ENCODE results near the gene RCHY1. TPM values are rescaled to one million over a fixed set of nuclear protein-coding genes. Genes with fewer than 3 reads are reported as not detected.
A peak's percentile ranks its signal among the peaks of the same experiment; 100 is the strongest.
"Not testable (repeated sequence)": the region's sequence is repeated elsewhere in the genome, so short reads cannot be mapped to it uniquely, and the experiment has no call there.

The RCHY1 gene
- total and polyA plus RNA-seq, 2 experiments from 2014 or later = 16.9 to 23.6 TPM

- Histone ChIP-seq H2AFZ (no peak overlapping the region), H4K20me1 (ENCODE audit: insufficient read depth) (no peaks in the 10 kb centered on the region), H3K9me3 (ENCODE audit: low read depth) (no peaks in the 10 kb centered on the region), H3K4me1 (ENCODE audit: insufficient read depth) (peaks cover 30% of the 10 kb centered on the region), H3K4me3 (no peak overlapping the region), H3K27ac (no peak overlapping the region), H3K4me2 (ENCODE audit: unreplicated experiment) (no peak overlapping the region), H3K27me3 (replicated peaks; ENCODE audit: insufficient read depth) (no peaks in the 10 kb centered on the region), H3F3A (ENCODE audit: insufficient read depth) (peaks cover 27% of the 10 kb centered on the region), H3K9me2 (ENCODE audit: insufficient read depth) (no peaks in the 10 kb centered on the region), H3K9ac (no peak overlapping the region), H3K36me3 (ENCODE audit: low read depth) (no peaks in the 10 kb centered on the region), H3K79me2 (ENCODE audit: insufficient read depth) (no peaks in the 10 kb centered on the region)
- TF ChIP-seq EZH2phosphoT487 (IDR thresholded peaks at IDR 0.05; ENCODE audit: insufficient read depth, low read depth) = no peak
- no peak for TF ChIP-seq EZH2 (IDR thresholded peaks at IDR 0.05; ENCODE audit: insufficient read depth, poor library complexity, severe bottlenecking)
- WGBS, 2 experiments (ENCODE audit: low coverage in 1 of 2, low lambda C conversion rate in 2 of 2, missing lambda C conversion rate in 2 of 2) = 89 to 99% methylated on average over 3 of the region's 3 CpGs
- in situ Hi-C loops (cut with MboI) = no loop called here
- DNase-seq = no peak
Measured at GRCh38 chr4:75544870-75545269, 30.7 kb upstream of the RCHY1 start.

DNA sequence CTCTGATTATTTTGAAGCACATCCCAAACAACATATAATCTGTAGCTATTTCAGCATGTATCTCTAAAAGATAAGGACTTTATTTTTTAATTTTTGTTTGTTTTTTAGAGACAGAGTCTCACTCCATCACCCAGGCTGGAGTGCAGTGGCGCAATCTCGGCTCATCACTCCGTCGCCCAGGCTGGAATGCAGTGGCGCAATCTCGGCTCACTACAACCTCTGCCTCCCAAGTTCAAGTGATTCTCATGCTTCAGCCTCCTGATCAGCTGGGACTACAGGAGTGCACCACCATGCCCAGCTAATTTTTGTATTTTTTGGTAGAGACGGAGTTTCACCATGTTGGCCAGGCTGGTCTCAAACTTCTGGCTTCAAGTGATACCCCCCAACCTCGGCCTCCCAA lies 30.0 kb upstream of the RCHY1 start:
- DNase-seq; H3K27me3 ChIP-seq (replicated peaks; ENCODE audit: insufficient read depth); H4K20me1 ChIP-seq (ENCODE audit: insufficient read depth); H3K9ac ChIP-seq; H3K79me2 ChIP-seq (ENCODE audit: insufficient read depth); H3K27ac ChIP-seq; H3K9me3 ChIP-seq (ENCODE audit: low read depth); H3K4me2 ChIP-seq (ENCODE audit: unreplicated experiment); H3K36me3 ChIP-seq (ENCODE audit: low read depth); H3K9me2 ChIP-seq (ENCODE audit: insufficient read depth); in situ Hi-C loops (cut with MboI); H3K4me3 ChIP-seq; H2AFZ ChIP-seq: not testable (repeated sequence)
- Histone ChIP-seq H3F3A (ENCODE audit: insufficient read depth) (peaks cover 27% of the 10 kb centered on the region), H3K4me1 (ENCODE audit: insufficient read depth) (peaks cover 30% of the 10 kb centered on the region)
- 88 to 89% methylated on average over 8 of the region's 8 CpGs for WGBS, 2 experiments (ENCODE audit: low coverage in 1 of 2, low lambda C conversion rate in 2 of 2, missing lambda C conversion rate in 2 of 2)

GRCh38 chr4:75542824-75543223 lies 28.6 kb upstream of the RCHY1 start:
- no peak overlapping the region for H3K4me2 ChIP-seq (ENCODE audit: unreplicated experiment)
- no peak overlapping the region for H3K9ac ChIP-seq
- peak overlapping the region; percentile 51 for H3K27ac ChIP-seq
- no peaks in the 10 kb centered on the region for H3K9me3 ChIP-seq (ENCODE audit: low read depth)
- H3K36me3 ChIP-seq (ENCODE audit: low read depth) = no peaks in the 10 kb centered on the region
- H4K20me1 ChIP-seq (ENCODE audit: insufficient read depth) = no peaks in the 10 kb centered on the region
- H3K79me2 ChIP-seq (ENCODE audit: insufficient read depth) = no peaks in the 10 kb centered on the region
- TF ChIP-seq EZH2 (IDR thresholded peaks at IDR 0.05; ENCODE audit: insufficient read depth, poor library complexity, severe bottlenecking) (no peak), EZH2phosphoT487 (IDR thresholded peaks at IDR 0.05; ENCODE audit: insufficient read depth, low read depth) (no peak)
- no peak overlapping the region for H2AFZ ChIP-seq
- no peaks in the 10 kb centered on the region for H3K27me3 ChIP-seq (replicated peaks; ENCODE audit: insufficient read depth)
- in situ Hi-C loops (cut with MboI) = no loop called here
- H3K4me1 ChIP-seq (ENCODE audit: insufficient read depth) = peaks cover 30% of the 10 kb centered on the region
- H3K4me3 ChIP-seq = no peak overlapping the region
- peaks cover 27% of the 10 kb centered on the region for H3F3A ChIP-seq (ENCODE audit: insufficient read depth)
- no peaks in the 10 kb centered on the region for H3K9me2 ChIP-seq (ENCODE audit: insufficient read depth)
- peak; percentile 91 for DNase-seq

DNA sequence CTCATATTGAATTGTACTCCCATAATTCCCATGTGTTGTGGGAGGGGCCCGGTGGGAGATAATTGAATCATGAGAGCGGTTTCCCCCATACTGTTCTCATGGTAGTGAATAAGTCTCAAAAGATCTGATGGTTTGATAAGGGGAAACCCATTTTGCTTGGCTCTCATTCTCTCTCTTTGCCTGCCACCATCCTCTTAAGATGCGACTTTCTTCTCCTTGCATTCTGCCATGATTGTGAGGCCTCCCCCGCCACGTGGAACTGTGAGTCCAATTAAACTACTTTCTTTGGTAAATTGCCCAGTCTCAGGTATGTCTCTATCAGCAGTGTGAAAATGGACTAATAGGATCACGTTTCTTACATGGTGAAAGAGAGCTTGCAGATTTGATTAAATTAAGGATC lies 23.1 kb upstream of the RCHY1 start:
- H3K27me3 ChIP-seq (replicated peaks; ENCODE audit: insufficient read depth); H3F3A ChIP-seq (ENCODE audit: insufficient read depth); H3K27ac ChIP-seq; H3K79me2 ChIP-seq (ENCODE audit: insufficient read depth); H3K4me3 ChIP-seq; H3K9ac ChIP-seq; H2AFZ ChIP-seq; H3K4me1 ChIP-seq (ENCODE audit: insufficient read depth); H3K36me3 ChIP-seq (ENCODE audit: low read depth); DNase-seq; H3K9me2 ChIP-seq (ENCODE audit: insufficient read depth); H4K20me1 ChIP-seq (ENCODE audit: insufficient read depth); H3K9me3 ChIP-seq (ENCODE audit: low read depth); H3K4me2 ChIP-seq (ENCODE audit: unreplicated experiment); in situ Hi-C loops (cut with MboI): not testable (repeated sequence)
- WGBS, 2 experiments (ENCODE audit: low coverage in 1 of 2, low lambda C conversion rate in 2 of 2, missing lambda C conversion rate in 2 of 2) = 90 to 92% methylated on average over 6 of the region's 6 CpGs

DNA sequence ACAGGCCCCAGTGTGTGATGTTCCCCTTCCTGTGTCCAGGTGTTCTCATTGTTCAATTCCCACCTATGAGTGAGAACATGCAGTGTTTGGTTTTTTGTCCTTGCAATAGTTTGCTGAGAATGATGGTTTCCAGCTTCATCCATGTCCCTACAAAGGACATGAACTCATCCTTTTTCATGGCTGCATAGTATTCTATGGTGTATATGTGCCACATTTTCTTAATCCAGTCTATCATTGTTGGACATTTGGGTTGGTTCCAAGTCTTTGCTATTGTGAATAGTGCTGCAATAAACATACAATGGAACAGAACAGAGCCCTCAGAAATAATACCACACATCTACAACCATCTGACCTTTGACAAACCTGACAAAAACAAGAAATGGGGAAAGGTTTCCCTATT lies 19.7 kb upstream of the RCHY1 start:
- H3K9me3 ChIP-seq (ENCODE audit: low read depth); H3K79me2 ChIP-seq (ENCODE audit: insufficient read depth); H3K4me2 ChIP-seq (ENCODE audit: unreplicated experiment); H3K36me3 ChIP-seq (ENCODE audit: low read depth); H2AFZ ChIP-seq; H3K4me1 ChIP-seq (ENCODE audit: insufficient read depth); H3K4me3 ChIP-seq; H4K20me1 ChIP-seq (ENCODE audit: insufficient read depth); H3K27me3 ChIP-seq (replicated peaks; ENCODE audit: insufficient read depth); H3K9ac ChIP-seq; H3K9me2 ChIP-seq (ENCODE audit: insufficient read depth); in situ Hi-C loops (cut with MboI); H3K27ac ChIP-seq; DNase-seq; H3F3A ChIP-seq (ENCODE audit: insufficient read depth): not testable (repeated sequence)

DNA sequence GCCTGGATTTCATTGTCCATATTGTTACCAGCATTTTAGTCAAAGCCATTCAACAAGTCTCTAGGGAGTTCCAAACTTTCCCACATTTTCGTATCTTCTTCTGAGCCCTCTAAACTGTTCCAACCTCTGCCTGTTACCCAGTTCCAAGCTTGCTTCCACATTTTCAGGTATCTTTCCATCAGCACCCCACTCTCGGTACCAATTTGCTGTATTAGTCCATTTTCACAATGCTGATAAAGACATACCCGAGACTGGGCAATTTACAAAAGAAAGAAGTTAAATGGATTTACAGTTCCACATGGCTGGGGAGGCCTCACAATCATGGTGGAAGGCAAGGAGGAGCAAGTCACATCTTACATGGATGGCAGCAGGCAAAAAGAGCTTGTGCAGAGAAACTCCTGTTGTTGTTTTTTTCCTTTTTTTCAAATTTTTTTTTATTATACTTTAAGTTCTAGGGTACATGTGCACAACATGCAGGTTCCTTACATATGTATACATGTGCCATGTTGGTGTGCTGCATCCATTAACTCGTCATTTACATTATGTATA lies 19.2 kb upstream of the RCHY1 start:
- H3K9me3 ChIP-seq (ENCODE audit: low read depth); H3K9me2 ChIP-seq (ENCODE audit: insufficient read depth); H3F3A ChIP-seq (ENCODE audit: insufficient read depth); H3K27me3 ChIP-seq (replicated peaks; ENCODE audit: insufficient read depth); H3K4me1 ChIP-seq (ENCODE audit: insufficient read depth); H3K4me2 ChIP-seq (ENCODE audit: unreplicated experiment); H3K27ac ChIP-seq; H2AFZ ChIP-seq; DNase-seq; H4K20me1 ChIP-seq (ENCODE audit: insufficient read depth); H3K4me3 ChIP-seq; H3K36me3 ChIP-seq (ENCODE audit: low read depth); in situ Hi-C loops (cut with MboI); H3K79me2 ChIP-seq (ENCODE audit: insufficient read depth); H3K9ac ChIP-seq: not testable (repeated sequence)
- WGBS, 2 experiments (ENCODE audit: low coverage in 1 of 2, low lambda C conversion rate in 2 of 2, missing lambda C conversion rate in 2 of 2) = 96 to 97% methylated on average over 4 of the region's 4 CpGs

GRCh38 chr4:75531536-75532143 lies 17.4 kb upstream of the RCHY1 start:
- WGBS, 2 experiments (ENCODE audit: low coverage in 1 of 2, low lambda C conversion rate in 2 of 2, missing lambda C conversion rate in 2 of 2) = 96 to 99% methylated on average over 7 of the region's 7 CpGs
- H3K27ac ChIP-seq; DNase-seq; H3K27me3 ChIP-seq (replicated peaks; ENCODE audit: insufficient read depth); H3K4me3 ChIP-seq; H3K9me2 ChIP-seq (ENCODE audit: insufficient read depth); H3K4me1 ChIP-seq (ENCODE audit: insufficient read depth); H4K20me1 ChIP-seq (ENCODE audit: insufficient read depth); H3K79me2 ChIP-seq (ENCODE audit: insufficient read depth); H3K4me2 ChIP-seq (ENCODE audit: unreplicated experiment); in situ Hi-C loops (cut with MboI); H2AFZ ChIP-seq; H3K9me3 ChIP-seq (ENCODE audit: low read depth); H3F3A ChIP-seq (ENCODE audit: insufficient read depth); H3K9ac ChIP-seq: not testable (repeated sequence)
- peaks cover 22% of the 10 kb centered on the region for H3K36me3 ChIP-seq (ENCODE audit: low read depth)

All from GM23248 (cell line).